HG03039 (cell line): ENCODE data around the gene SPACA9.

Experiments used
- ATAC-seq: cut with Tn5 transposase; IDR thresholded peaks from one replicate; pipeline ENCODE4 v1.9.1; 2021; ENCODE audit warnings: mild to moderate bottlenecking, moderate library complexity; ENCODE audit not compliant: unreplicated experiment

The SPACA9 gene

GRCh38 chr9:132892400-132892799 is 13.7 kb downstream of the SPACA9 start:
- ATAC-seq: no peak

- ATAC-seq: no peak
Observed at GRCh38 chr9:132894346-132894745, 15.6 kb downstream of the SPACA9 start.

- no peak for ATAC-seq
Observed at GRCh38 chr9:132894862-132895835, 16.5 kb downstream of the SPACA9 start.

- ATAC-seq: no peak
Observed at GRCh38 chr9:132896264-132896663, 17.6 kb downstream of the SPACA9 start.

- ATAC-seq: no peak
Observed at GRCh38 chr9:132896906-132897305, 18.2 kb downstream of the SPACA9 start.

GRCh38 chr9:132898051-132898450 is 19.4 kb downstream of the SPACA9 start:
- no peak for ATAC-seq

GRCh38 chr9:132901858-132902831 is 23.4 kb downstream of the SPACA9 start:
- ATAC-seq: no peak

GRCh38 chr9:132903574-132904492 is 25.1 kb downstream of the SPACA9 start:
- no peak for ATAC-seq

GRCh38 chr9:132905726-132906125 is 27.0 kb downstream of the SPACA9 start:
- no peak for ATAC-seq

GRCh38 chr9:132908635-132909034 is 29.9 kb downstream of the SPACA9 start:
- ATAC-seq: no peak

GRCh38 chr9:132909311-132909710 is 30.6 kb downstream of the SPACA9 start:
- no peak for ATAC-seq

GRCh38 chr9:132910376-132910775 is 31.7 kb downstream of the SPACA9 start:
- ATAC-seq: no peak

GRCh38 chr9:132912131-132912530 is 33.4 kb downstream of the SPACA9 start:
- no peak for ATAC-seq

GRCh38 chr9:132914924-132915323 is 36.2 kb downstream of the SPACA9 start:
- no peak for ATAC-seq

- ATAC-seq: no peak
Observed at GRCh38 chr9:132919614-132920268, 41.0 kb downstream of the SPACA9 start.

- ATAC-seq: no peak
Observed at GRCh38 chr9:132923346-132923902, 44.7 kb downstream of the SPACA9 start.

- ATAC-seq: no peak
Observed at GRCh38 chr9:132927704-132928103, 49.0 kb downstream of the SPACA9 start.

- ATAC-seq: no peak
Observed at GRCh38 chr9:132931178-132931735, 52.6 kb downstream of the SPACA9 start.

GRCh38 chr9:132935026-132935425 is 56.3 kb downstream of the SPACA9 start:
- ATAC-seq: no peak
